ENCODE measurements around the gene SEPTIN5. TPM values are rescaled to one million over a fixed set of nuclear protein-coding genes. Genes with fewer than 3 reads are reported as not detected.

The SEPTIN5 gene
- total and polyA plus RNA-seq, 9 of the 15 experiments (the other 6 are each of a cell fraction or from before 2014, with no cell fraction given) = 0.03 to 195 (median 119) TPM

DNA sequence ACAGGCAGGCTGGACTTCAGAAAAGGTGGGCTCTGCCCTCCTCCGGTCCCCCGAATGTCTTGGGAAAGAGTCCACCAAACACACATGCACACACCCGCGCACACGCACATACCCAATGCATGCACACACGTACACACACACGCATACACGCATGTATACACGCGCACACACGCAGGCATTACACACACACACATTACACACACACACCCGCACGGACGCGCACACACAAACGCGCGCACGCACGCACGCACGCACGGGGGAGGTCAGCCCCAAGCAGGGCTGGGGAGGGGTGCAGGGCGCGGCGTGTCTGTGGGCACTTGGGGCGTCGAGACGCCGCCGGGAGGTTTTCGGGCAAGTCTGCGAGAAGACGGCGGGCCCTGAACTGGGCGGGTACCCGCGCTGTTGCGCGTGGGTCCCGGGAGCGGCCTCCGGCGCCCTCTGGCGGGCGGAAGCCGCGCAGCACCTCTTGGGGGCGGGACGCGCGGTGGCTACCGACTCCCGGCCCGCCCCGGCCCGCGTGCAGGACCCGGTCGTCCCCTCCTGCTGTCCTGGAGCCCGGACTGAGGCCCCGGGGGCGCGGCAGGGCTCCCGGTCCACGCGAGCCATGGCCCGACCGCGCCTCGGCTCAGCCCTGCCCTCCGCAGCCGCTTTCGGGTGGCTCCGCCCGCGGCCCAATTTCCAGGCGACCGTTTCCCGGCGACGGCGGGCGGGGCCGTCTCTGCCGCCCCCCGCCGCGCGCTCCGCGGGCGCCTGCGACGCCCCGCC, 3.6 kb downstream of the SEPTIN5 start (continued):
- TF ChIP-seq, protein P1, sequence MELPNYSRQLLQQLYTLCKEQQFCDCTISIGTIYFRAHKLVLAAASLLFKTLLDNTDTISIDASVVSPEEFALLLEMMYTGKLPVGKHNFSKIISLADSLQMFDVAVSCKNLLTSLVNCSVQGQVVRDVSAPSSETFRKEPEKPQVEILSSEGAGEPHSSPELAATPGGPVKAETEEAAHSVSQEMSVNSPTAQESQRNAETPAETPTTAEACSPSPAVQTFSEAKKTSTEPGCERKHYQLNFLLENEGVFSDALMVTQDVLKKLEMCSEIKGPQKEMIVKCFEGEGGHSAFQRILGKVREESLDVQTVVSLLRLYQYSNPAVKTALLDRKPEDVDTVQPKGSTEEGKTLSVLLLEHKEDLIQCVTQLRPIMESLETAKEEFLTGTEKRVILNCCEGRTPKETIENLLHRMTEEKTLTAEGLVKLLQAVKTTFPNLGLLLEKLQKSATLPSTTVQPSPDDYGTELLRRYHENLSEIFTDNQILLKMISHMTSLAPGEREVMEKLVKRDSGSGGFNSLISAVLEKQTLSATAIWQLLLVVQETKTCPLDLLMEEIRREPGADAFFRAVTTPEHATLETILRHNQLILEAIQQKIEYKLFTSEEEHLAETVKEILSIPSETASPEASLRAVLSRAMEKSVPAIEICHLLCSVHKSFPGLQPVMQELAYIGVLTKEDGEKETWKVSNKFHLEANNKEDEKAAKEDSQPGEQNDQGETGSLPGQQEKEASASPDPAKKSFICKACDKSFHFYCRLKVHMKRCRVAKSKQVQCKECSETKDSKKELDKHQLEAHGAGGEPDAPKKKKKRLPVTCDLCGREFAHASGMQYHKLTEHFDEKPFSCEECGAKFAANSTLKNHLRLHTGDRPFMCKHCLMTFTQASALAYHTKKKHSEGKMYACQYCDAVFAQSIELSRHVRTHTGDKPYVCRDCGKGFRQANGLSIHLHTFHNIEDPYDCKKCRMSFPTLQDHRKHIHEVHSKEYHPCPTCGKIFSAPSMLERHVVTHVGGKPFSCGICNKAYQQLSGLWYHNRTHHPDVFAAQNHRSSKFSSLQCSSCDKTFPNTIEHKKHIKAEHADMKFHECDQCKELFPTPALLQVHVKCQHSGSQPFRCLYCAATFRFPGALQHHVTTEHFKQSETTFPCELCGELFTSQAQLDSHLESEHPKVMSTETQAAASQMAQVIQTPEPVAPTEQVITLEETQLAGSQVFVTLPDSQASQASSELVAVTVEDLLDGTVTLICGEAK (IDR thresholded peaks at IDR 0.05) = no peak
- TF ChIP-seq, protein P1 (CRISPR knock-in tag; IDR thresholded peaks at IDR 0.05) = no peak
- TF ChIP-seq FOSL1 (tag; conservative IDR thresholded peaks at IDR 0.05) (no peak), SAP30 (IDR thresholded peaks at IDR 0.05; ENCODE audit: borderline replicate concordance, insufficient read depth, low read depth, low read length, poor library complexity, severe bottlenecking) (peak; percentile 93)
- TF ChIP-seq, protein P2, sequence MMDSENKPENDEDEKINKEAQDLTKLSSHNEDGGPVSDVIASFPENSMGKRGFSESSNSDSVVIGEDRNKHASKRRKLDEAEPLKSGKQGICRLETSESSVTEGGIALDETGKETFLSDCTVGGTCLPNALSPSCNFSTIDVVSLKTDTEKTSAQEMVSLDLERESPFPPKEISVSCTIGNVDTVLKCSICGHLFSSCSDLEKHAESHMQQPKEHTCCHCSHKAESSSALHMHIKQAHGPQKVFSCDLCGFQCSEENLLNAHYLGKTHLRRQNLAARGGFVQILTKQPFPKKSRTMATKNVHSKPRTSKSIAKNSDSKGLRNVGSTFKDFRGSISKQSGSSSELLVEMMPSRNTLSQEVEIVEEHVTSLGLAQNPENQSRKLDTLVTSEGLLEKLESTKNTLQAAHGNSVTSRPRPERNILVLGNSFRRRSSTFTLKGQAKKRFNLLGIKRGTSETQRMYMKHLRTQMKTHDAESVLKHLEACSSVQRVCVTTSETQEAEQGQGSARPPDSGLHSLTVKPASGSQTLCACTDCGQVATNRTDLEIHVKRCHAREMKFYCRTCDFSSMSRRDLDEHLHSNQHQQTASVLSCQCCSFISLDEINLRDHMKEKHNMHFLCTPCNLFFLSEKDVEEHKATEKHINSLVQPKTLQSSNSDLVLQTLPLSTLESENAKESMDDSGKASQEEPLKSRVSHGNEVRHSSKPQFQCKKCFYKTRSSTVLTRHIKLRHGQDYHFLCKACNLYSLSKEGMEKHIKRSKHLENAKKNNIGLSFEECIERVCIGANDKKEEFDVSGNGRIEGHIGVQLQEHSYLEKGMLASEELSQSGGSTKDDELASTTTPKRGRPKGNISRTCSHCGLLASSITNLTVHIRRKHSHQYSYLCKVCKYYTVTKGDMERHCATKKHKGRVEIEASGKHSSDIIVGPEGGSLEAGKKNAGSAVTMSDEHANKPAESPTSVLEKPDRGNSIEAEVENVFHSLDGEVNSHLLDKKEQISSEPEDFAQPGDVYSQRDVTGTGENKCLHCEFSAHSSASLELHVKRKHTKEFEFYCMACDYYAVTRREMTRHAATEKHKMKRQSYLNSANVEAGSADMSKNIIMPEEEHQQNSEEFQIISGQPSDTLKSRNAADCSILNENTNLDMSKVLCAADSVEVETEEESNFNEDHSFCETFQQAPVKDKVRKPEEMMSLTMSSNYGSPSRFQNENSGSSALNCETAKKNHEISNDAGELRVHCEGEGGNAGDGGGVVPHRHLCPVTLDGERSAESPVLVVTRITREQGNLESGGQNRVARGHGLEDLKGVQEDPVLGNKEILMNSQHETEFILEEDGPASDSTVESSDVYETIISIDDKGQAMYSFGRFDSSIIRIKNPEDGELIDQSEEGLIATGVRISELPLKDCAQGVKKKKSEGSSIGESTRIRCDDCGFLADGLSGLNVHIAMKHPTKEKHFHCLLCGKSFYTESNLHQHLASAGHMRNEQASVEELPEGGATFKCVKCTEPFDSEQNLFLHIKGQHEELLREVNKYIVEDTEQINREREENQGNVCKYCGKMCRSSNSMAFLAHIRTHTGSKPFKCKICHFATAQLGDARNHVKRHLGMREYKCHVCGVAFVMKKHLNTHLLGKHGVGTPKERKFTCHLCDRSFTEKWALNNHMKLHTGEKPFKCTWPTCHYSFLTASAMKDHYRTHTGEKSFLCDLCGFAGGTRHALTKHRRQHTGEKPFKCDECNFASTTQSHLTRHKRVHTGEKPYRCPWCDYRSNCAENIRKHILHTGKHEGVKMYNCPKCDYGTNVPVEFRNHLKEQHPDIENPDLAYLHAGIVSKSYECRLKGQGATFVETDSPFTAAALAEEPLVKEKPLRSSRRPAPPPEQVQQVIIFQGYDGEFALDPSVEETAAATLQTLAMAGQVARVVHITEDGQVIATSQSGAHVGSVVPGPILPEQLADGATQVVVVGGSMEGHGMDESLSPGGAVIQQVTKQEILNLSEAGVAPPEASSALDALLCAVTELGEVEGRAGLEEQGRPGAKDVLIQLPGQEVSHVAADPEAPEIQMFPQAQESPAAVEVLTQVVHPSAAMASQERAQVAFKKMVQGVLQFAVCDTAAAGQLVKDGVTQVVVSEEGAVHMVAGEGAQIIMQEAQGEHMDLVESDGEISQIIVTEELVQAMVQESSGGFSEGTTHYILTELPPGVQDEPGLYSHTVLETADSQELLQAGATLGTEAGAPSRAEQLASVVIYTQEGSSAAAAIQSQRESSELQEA (IDR thresholded peaks at IDR 0.05; ENCODE audit: low read depth) = peak; percentile 62; the same call in 1 of the 2 replicates
- TF ChIP-seq, protein P3, sequence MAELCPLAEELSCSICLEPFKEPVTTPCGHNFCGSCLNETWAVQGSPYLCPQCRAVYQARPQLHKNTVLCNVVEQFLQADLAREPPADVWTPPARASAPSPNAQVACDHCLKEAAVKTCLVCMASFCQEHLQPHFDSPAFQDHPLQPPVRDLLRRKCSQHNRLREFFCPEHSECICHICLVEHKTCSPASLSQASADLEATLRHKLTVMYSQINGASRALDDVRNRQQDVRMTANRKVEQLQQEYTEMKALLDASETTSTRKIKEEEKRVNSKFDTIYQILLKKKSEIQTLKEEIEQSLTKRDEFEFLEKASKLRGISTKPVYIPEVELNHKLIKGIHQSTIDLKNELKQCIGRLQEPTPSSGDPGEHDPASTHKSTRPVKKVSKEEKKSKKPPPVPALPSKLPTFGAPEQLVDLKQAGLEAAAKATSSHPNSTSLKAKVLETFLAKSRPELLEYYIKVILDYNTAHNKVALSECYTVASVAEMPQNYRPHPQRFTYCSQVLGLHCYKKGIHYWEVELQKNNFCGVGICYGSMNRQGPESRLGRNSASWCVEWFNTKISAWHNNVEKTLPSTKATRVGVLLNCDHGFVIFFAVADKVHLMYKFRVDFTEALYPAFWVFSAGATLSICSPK (IDR thresholded peaks at IDR 0.05; ENCODE audit: borderline replicate concordance) = 0 out of 2 replicates have a peak, but pooled peaks have one; percentile 79
